ENCODE measurements around the gene GRPEL1. TPM values are rescaled to one million over a fixed set of nuclear protein-coding genes. Genes with fewer than 3 reads are reported as not detected.

Gene GRPEL1
- total and polyA plus RNA-seq, 2 experiments from 2014 or later, result 27.4 to 112 TPM

DNA sequence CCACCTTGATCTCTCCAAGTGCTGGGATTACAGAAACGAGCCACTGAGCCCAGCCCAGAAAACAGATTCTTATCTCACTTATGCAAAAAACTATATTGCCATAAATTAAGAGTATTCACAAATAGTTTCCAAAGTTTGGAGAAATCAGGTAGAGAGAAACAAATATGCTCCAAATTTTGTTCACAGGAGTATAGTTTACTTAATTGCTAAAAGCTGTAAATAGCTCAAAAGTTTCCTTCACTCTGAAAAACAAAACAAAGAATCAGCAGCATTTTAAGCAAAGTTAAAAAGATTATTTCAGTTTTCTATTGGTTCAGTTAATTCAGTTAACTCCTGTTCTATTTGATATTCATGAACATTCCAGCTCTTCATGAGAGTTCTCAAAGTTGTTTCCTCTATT lies 18.5 kb upstream of the GRPEL1 start:
- H3K4me2 ChIP-seq, result no peak overlapping the region
- H3K79me2 ChIP-seq (replicated peaks; ENCODE audit: insufficient read depth), result no peaks in the 10 kb centered on the region
- H3K36me3 Mint-ChIP-seq (ENCODE audit: low read depth), result no peaks in the 10 kb centered on the region; the same call in 2 of the 3 replicates
- ATAC-seq, result no peak
- no peak overlapping the region for H2AFZ ChIP-seq
- H3K9me2 ChIP-seq (ENCODE audit: insufficient read depth), result no peaks in the 10 kb centered on the region
- no peak for DNase-seq (ENCODE audit: low spot score)
- peaks cover 78% of the 10 kb centered on the region for H3K27me3 ChIP-seq (ENCODE audit: insufficient read depth)
- H3K4me1 ChIP-seq (ENCODE audit: insufficient read depth), result peaks cover 6% of the 10 kb centered on the region; the same call in 1 of the 2 replicates
- peaks cover 5% of the 10 kb centered on the region for H3K4me1 Mint-ChIP-seq
- H3F3A ChIP-seq (replicated peaks; ENCODE audit: low read depth), result no peaks in the 10 kb centered on the region
- peaks cover 30% of the 10 kb centered on the region; the same call in 2 of the 3 replicates for H3K9me3 Mint-ChIP-seq
- peaks cover 59% of the 10 kb centered on the region for H3K27me3 Mint-ChIP-seq (ENCODE audit: insufficient read depth, low read depth, poor library complexity)
- H3K4me3 ChIP-seq, result no peak overlapping the region
- H3K36me3 ChIP-seq (ENCODE audit: insufficient read depth), result no peaks in the 10 kb centered on the region
- H4K20me1 ChIP-seq (replicated peaks; ENCODE audit: insufficient read depth), result peaks cover under 1% of the 10 kb centered on the region; the same call in 1 of the 2 replicates
- no peak overlapping the region for H3K4me3 Mint-ChIP-seq
- no peak overlapping the region for H3K27ac Mint-ChIP-seq
- H3K27ac ChIP-seq (ENCODE audit: low read depth), result no peak overlapping the region
- TF ChIP-seq POLR2AphosphoS5 (IDR thresholded peaks at IDR 0.05; ENCODE audit: low read depth) (no peak), CTCF (conservative IDR thresholded peaks at IDR 0.05; ENCODE audit: low read depth in 2 of 2) (no peak), ZNF114 (CRISPR knock-in tag; IDR thresholded peaks at IDR 0.05) (no peak), ETS1 (IDR thresholded peaks at IDR 0.05) (no peak), ZNF331 (CRISPR knock-in tag; IDR thresholded peaks at IDR 0.05; ENCODE audit: low read depth) (no peak), CREB1 (CRISPR knock-in tag; IDR thresholded peaks at IDR 0.05; ENCODE audit: low read depth) (no peak), NANOG (IDR thresholded peaks at IDR 0.05; ENCODE audit: borderline replicate concordance) (no peak), EZH2 (IDR thresholded peaks at IDR 0.05; ENCODE audit: low read depth, unreplicated experiment) (no peak), EZH2phosphoT487 (IDR thresholded peaks at IDR 0.05; ENCODE audit: unreplicated experiment) (no peak), JUNB (IDR thresholded peaks at IDR 0.05; ENCODE audit: unreplicated experiment) (no peak), REST (IDR thresholded peaks at IDR 0.05; ENCODE audit: unreplicated experiment) (no peak), STAT1 (IDR thresholded peaks at IDR 0.05; ENCODE audit: unreplicated experiment) (no peak)
- TF ChIP-seq, protein P1, sequence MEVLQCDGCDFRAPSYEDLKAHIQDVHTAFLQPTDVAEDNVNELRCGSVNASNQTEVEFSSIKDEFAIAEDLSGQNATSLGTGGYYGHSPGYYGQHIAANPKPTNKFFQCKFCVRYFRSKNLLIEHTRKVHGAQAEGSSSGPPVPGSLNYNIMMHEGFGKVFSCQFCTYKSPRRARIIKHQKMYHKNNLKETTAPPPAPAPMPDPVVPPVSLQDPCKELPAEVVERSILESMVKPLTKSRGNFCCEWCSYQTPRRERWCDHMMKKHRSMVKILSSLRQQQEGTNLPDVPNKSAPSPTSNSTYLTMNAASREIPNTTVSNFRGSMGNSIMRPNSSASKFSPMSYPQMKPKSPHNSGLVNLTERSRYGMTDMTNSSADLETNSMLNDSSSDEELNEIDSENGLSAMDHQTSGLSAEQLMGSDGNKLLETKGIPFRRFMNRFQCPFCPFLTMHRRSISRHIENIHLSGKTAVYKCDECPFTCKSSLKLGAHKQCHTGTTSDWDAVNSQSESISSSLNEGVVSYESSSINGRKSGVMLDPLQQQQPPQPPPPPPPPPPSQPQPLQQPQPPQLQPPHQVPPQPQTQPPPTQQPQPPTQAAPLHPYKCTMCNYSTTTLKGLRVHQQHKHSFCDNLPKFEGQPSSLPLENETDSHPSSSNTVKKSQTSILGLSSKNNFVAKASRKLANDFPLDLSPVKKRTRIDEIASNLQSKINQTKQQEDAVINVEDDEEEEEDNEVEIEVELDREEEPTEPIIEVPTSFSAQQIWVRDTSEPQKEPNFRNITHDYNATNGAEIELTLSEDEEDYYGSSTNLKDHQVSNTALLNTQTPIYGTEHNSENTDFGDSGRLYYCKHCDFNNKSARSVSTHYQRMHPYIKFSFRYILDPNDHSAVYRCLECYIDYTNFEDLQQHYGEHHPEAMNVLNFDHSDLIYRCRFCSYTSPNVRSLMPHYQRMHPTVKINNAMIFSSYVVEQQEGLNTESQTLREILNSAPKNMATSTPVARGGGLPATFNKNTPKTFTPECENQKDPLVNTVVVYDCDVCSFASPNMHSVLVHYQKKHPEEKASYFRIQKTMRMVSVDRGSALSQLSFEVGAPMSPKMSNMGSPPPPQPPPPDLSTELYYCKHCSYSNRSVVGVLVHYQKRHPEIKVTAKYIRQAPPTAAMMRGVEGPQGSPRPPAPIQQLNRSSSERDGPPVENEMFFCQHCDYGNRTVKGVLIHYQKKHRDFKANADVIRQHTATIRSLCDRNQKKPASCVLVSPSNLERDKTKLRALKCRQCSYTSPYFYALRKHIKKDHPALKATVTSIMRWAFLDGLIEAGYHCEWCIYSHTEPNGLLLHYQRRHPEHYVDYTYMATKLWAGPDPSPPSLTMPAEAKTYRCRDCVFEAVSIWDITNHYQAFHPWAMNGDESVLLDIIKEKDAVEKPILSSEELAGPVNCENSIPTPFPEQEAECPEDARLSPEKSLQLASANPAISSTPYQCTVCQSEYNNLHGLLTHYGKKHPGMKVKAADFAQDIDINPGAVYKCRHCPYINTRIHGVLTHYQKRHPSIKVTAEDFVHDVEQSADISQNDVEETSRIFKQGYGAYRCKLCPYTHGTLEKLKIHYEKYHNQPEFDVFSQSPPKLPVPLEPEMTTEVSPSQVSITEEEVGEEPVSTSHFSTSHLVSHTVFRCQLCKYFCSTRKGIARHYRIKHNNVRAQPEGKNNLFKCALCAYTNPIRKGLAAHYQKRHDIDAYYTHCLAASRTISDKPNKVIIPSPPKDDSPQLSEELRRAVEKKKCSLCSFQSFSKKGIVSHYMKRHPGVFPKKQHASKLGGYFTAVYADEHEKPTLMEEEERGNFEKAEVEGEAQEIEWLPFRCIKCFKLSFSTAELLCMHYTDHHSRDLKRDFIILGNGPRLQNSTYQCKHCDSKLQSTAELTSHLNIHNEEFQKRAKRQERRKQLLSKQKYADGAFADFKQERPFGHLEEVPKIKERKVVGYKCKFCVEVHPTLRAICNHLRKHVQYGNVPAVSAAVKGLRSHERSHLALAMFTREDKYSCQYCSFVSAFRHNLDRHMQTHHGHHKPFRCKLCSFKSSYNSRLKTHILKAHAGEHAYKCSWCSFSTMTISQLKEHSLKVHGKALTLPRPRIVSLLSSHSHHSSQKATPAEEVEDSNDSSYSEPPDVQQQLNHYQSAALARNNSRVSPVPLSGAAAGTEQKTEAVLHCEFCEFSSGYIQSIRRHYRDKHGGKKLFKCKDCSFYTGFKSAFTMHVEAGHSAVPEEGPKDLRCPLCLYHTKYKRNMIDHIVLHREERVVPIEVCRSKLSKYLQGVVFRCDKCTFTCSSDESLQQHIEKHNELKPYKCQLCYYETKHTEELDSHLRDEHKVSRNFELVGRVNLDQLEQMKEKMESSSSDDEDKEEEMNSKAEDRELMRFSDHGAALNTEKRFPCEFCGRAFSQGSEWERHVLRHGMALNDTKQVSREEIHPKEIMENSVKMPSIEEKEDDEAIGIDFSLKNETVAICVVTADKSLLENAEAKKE (CRISPR knock-in tag; IDR thresholded peaks at IDR 0.05), result no peak
